Glutamatergic neuron (in vitro differentiated cells): ENCODE measurements around the gene CXCL6. TPM values are rescaled to one million over a fixed set of nuclear protein-coding genes. Genes with fewer than 3 reads are reported as not detected.

Source experiments
- total RNA-seq: library from RNA; stranded (reverse); fragmentation: NEBNext Ultra II Directional; extraction: Animal tissue kit (Norgen Biotek cat#: 25700); gene quantifications from one replicate; pipeline ENCODE4 v1.2.1, GENCODE V29; 2021; ENCODE audit not compliant: unreplicated experiment

CXCL6 gene
- total RNA-seq, 1 donor from 2014 or later: not detected

Other genes with a start within 250 kb of the CXCL6 start
- not detected for gene RASSF6, start 216.2 kb upstream of the CXCL6 start, total RNA-seq
- not detected for gene CXCL8, start 96.1 kb upstream of the CXCL6 start, total RNA-seq
- gene PF4V1, start 16.6 kb downstream of the CXCL6 start, total RNA-seq: not detected
- not detected for gene CXCL1, start 32.7 kb downstream of the CXCL6 start, total RNA-seq
- gene PF4, start 145.3 kb downstream of the CXCL6 start, total RNA-seq: not detected
- gene PPBP, start 151.5 kb downstream of the CXCL6 start, total RNA-seq: not detected
- not detected for gene CXCL5, start 162.0 kb downstream of the CXCL6 start, total RNA-seq
- gene CXCL3, start 202.0 kb downstream of the CXCL6 start, total RNA-seq: 0.74 TPM